CD4-positive, alpha-beta T cell treated with Interleukin-15 for 1 hour (primary cell): ENCODE measurements around the gene RANBP9.

Experiments used
- DNase-seq: peaks from one replicate; pipeline ENCODE4 v3.0.0-alpha.2; 2020

RANBP9 gene

DNA sequence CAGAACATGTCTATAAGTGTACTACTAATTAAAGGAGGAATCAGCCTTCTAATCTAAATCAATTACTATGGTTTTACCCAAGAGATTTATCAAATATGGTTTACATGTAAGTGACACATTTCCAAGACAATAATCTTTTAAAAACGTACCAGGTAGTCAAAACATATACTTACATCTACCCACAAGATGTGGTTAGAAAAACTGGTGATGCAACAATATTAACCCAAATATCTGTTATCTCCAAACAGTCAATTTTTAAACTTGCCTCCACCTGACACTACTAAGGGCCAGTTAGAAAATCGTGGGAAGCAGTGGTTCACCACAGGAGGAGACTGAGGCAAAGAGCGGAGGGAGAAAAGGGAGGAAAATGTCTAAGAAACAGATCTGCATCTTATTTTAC is 68.5 kb downstream of the RANBP9 start:
- no peak for DNase-seq

DNA sequence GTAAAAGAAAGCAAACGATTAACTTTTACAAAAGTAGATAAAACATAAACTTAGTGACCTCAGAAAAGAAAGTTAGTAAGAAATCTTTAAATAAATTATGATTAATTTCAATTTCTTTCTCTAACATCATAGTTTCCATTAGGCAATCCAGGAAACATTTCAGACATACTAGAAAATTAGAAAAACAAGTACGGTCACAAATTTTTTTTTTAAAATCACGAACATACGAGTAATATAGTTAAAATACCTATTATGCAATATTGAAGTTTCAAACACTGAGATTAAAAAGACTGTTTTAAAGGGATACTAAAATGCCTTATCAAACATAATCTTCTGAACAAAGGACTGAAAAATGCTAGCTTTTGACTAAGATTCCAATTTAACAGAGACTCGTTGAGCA is 70.3 kb downstream of the RANBP9 start:
- DNase-seq = no peak

DNA sequence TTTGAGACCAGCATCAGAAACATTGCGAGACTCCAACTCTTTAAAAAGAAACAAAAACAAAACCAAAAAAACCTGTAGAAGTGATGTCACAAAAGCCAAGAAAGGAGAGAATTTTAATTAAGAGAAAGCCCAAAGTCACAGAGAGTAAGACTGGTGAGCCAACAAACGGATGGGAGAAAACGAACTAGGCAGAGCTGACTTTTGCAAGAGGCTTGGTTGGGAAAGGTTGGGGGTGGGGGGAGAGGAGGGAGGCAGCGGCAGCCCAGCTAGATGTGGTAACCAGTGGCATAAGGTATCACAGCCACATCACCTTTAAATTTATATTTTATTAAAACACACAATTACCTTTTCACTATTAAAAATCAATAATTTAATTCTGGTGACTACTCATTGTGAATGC is 73.0 kb downstream of the RANBP9 start:
- DNase-seq = no peak

DNA sequence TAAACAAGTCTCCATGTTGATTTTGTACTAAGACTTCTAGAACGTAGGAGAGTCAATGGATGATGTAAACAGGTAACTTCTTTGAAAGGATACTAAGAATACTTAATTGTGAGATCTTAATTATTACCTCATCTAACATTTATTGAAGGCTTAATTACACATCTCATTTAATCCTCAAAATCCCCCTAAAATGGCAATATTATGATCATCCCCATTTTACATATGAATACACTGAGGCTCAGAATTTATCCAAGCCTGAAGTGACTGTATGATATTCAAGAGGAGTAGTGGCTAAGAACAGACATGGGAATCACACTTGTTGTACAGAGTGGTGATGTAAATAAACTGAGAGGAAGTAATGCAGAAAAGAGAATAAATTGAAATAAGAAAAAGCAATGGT is 73.6 kb downstream of the RANBP9 start:
- no peak for DNase-seq

DNA sequence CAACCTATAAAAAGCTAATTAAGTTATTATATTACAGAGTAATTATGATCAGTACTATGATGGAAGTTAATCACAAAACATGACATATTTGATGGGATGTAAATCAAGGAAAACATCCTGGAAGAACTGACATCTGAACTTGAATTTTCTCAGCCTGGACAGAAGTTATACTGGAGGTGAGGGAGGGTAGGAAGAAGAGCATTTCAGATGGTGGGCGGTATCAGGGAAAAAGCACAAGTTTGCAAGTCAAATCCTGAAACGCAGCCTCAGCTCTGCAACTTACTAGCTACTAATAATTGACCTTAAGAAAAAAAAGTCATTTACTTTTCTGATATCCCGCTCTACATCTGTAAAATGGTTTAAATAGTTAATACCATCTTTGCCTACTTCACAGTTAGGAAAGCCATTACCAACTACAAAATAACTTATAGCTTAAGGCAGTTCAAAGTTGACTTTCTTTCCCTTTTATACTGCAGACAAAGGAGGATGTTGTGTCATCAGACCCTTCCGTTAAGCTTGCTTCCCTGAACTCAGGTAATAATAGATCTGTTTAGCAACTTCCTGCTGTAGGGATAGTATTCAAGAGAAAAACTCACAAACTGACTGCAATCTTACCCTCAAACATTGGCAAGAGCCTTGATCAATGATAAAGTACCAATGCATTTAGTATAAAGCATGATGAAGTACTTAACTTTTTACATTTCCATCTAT is 75.5 kb downstream of the RANBP9 start:
- DNase-seq = no peak

DNA sequence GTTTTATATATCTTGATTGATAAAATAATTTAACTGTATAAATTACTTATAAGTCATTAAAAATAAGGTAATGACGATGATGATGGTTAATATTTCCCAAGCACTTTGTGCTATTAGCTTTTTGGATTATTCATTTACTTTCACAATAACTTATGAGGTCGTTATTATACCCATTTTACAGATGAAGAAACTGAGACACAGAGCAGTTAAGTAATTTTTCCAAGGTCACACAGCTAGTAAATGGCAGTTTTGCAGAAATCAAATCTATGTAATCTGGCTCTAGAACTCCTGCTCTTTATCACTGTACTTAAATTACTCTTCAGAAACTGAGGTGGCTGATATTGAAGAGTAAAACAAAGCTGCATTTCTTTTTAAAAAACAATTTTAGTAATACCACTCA is 78.3 kb downstream of the RANBP9 start:
- DNase-seq = no peak

DNA sequence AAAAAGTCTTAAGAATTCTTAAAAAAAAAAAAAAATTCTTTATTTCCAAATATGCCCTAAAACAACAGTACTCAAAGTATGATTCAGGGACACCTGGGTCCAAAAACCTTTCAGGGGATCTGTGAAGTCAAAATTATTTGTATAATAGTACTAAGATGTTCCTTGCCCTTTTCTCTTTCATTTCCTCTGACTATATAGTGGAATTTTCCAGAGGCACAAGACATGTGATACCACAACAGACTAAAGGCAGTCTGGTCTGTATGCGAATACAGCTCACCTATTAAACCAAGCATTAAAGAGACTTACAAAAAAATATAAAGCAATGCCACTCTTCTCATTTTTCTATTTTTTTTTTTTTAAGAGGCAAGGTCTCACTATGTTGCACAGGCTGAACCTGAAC is 81.1 kb downstream of the RANBP9 start:
- no peak for DNase-seq

DNA sequence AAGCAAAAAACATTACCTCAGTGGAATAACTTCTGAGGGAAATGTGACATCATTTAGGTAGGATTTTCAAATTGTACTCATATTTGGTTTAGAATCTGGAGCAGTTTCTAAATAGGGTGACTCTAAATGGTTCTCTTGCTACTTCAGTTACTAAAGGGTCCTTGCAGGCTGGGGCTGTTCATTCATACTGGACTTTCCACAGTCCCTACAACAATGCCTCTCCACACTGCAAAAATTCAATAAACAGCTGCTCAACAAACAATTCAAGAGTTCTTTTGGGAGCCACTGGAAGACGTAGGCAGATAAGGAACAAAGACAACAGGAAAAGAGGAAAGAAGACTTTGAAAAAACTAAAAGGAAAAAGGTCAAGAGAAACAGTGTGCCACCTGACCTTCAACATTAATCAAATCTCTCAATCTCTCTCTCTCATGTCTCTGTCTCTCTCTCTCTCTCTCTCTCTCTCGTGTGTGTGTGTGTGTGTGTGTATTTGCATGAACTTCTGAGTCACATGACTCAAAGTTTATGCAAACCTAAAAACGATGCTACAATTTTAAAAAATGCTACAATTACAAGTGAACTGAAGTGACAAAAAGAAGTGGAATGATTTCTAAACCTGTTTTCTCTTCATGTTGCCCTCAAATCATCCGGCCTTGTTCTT is 82.0 kb downstream of the RANBP9 start:
- no peak for DNase-seq

DNA sequence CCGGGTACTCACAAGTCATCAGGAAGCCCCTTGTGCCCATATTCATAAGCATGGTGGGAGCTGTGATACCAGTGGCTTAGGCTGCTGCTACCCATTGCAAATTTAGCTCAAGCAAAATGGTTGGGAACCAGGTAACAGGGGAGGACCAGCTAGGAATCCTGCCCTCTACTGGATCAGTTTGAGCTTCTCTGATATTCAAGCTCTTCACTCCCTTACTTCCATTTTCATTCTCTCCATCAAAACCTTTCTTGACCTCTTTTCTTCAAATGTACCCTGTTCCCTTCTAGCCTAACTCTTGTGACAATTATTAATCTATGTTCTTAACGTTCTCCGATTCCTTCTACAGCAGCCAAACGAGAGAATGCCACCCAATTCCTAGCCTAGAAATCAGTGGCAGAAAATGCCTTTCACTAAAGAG is 86.8 kb downstream of the RANBP9 start:
- DNase-seq = no peak

DNA sequence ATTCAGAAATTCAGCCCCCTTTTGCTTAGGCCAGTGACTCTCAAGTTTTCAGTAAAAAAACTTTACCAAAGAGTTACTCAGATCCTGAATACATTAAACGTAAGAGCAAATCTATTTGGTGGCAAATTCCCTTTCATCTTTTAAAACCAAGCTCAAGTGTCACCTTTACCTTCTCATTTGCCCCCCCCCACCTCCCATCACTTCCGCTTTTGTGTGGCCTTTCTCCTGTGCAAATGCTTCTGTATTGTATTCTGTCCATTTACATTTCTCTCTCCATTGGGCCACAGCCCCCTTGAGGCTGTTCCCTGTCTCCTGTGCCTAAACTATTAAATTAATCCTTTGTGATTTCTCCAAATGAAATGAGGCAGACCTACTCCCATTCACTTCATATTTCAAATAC is 94.6 kb downstream of the RANBP9 start:
- no peak for DNase-seq

DNA sequence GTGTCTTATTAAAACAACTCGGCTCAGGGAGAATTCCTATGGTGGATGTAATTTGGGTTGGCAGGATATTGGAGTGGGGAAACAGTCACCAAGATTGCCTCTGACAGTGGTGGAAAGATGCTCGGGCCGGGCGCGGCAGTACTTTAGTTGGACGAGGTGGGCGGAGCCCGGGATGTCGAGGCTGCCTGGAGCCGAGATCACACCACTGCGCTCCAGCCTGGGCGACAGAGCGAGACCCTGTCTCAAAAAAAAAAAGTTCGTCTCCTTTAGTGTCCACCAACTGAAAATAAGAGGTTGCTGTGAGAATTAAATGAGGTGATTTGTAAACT is 95.9 kb downstream of the RANBP9 start:
- no peak for DNase-seq

DNA sequence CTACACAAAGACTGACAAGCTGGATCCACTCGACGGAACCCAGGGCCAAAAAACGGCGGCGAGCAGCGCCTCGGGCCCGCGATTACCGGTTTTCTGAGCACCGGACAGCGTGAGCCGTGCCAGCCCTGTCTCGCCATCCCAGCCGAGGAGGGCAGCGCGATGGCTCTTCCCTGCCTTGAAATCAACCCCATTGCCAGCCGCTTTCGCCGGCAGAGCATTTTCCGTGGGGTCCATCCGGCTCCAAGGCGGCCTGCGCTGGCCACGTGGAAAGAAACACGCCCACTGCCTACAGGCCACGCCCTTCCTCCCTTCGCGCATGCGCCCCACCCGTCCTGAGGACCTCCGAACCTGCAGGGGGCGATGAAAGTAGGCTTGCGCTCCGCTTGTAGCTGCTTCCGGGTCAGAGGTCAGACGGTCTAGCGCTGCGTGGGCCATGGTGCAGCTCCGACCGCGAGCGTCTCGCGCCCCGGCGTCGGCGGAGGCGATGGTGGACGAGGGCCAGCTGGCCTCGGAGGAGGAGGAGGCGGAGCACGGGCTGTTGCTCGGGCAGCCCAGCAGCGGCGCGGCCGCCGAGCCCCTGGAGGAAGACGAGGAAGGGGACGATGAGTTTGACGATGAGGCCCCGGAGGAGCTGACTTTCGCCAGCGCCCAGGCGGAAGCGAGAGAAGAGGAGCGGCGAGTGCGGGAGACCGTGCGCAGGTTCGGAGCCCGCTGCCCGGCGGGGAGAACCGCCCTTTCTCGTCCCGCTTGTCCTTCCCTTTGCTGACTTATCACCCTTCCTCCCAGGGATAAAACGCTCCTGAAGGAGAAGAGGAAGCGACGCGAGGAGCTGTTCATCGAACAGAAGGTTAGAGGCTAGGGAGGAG is 96.5 kb downstream of the RANBP9 start, which contains the start of gene NOL7:
Gene NOL7 (plus strand): TSS at position 410 of the 866 bp plus-strand sequence. CDS start 24 bp downstream, at position 434.
- peak; percentile 97 for DNase-seq

DNA sequence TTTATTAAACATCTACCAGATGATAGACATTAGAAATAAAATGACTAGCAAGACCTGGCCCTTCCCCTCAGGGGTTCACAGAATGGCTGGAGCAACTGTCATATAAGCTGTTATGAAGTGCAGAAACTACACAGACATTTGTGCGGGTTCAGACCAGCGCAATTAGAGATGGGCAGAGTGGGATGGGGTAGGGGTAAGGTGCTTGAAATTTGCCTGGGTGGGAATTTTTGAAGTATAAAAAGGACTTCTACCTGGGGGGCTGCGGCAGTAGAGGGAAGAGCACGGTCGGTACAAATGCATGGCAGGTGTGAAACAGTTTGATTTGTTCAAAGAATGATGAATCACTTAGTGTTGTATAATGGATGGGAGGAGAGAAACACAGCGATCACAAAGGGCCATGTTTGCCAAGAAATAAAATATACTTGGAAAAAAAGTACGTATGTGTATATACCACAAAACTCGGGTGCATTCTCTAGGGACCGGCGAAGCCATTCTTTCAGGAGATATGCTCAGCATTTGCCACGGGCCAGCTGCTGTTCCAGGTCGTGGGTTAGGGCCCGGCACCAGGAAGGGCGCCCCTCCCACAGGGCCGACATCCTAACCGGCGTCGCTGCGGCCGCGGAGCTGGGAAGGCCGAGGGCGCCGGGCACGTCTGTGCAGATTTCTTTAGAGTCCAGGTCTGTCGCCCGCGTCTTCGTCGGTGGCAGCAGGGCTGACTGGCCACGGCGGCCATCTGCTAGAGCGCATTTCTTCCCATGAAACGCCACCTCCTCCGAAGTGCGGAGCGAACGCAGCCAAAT is 97.3 kb downstream of the RANBP9 start:
- no peak for DNase-seq

DNA sequence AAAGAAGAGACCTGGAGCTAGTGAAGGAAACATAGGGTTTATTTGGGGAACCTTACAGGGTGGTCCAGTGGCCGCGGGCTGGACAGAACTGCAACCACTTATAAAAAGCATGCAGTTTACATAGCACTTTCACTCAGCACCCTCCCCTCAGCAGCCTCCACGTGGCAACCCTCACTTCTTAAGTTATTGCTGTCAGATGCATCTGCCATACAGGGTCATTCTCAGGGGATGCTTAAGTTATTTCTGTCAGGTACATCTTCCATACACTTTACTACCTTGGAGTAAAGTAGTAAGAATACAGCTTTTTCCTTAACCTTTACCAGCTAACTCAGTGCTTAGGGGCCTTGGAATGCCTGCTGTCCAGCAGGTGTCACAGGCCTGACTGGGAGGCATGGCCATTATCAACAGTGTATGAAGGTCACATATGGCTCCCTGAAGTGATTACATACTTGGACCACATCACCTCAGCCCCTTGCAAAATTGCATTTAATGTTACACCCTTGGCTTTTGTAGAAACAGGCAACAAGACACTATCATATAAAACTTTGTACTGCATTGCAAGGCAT is 98.5 kb downstream of the RANBP9 start:
- DNase-seq = no peak

DNA sequence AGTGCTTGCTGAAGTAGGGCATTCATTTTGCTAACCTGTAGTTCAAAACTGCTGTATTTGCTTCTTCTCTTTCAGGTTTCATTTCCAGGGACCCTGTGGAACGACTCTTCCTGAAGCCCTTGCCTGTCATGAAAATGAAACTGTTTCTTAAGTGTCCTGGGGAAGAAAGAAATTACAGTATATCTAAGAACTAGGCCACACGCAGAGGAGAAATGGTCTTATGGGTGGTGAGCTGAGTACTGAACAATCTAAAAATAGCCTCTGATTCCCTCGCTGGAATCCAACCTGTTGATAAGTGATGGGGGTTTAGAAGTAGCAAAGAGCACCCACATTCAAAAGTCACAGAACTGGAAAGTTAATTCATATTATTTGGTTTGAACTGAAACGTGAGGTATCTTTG is 99.9 kb downstream of the RANBP9 start:
- DNase-seq = no peak

DNA sequence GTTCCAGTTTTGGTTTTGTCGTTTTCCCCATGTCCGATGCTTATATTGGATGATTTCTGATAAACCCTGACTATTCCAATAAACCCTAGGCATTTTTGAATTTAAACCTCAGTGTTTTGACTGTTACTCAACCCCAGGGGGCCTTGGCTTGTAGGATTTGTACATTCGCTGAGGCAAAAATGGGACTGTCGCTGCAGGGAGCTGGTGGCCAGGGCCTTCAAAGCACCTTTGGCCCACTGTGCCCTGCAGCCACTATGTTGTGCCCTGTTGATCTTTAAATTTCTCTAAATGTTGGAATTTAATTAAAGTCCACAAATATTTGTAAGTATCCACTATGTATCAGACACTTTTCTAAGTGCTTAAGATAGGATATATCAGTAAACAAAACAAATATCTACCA is 106.0 kb downstream of the RANBP9 start:
- no peak for DNase-seq

DNA sequence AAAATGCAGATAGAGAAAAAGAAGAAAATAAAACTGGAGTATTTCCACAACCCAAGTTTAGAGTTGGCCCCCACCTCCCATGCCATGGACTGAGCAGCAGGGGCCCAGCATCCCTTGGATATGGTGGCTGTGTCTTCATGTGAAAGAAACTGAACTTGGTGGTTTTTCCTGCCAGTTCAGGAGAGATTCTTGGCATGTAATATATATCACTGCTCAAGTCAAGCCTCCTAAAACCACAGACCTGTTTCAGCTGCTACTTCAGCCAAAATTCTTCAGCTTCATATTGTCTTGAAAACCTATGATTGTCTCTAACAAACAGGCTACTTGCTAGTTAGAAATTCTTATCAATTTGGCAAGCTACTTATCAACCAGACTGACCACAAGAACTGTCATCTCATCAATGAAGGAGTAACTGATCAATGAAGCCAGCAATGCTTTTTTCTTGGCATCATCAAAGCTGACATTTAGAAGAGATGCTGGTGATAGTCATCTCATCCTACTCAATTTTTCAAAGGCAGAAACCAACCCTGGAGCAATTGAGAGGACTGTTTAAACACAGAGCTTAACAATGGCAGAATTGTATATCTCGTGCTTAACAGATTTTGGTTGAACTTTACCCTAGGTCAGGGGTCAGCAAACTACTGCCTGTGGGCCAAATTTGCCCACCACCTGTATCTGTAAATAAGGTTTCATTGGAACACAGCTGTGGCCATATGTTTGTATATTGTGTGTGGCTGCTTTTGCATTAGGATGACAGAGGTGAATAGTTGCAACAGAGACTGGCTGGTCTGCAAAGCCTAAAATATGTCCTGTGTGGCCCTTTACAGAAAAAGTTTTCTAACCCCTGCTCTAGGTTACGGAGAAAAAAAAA is 106.9 kb downstream of the RANBP9 start:
- no peak for DNase-seq

DNA sequence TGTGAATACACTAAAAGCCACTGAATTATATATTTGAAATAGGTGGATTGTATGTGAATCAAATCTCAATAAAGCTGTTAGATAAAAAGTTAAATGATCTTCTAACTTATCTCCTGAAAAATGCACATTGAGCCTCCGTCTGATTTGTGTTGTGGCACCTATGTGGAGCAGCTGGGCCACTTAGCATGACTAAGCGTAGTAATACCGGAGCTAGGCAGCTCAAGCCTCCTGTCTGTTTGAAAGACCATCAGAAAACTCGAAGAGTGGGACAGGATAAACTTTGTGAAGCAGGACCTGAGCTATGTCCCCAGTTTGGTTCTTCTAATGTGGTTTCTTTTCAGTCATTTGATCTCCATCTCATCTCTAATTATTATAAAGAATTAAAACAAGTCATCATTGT is 107.5 kb downstream of the RANBP9 start:
- DNase-seq = no peak

DNA sequence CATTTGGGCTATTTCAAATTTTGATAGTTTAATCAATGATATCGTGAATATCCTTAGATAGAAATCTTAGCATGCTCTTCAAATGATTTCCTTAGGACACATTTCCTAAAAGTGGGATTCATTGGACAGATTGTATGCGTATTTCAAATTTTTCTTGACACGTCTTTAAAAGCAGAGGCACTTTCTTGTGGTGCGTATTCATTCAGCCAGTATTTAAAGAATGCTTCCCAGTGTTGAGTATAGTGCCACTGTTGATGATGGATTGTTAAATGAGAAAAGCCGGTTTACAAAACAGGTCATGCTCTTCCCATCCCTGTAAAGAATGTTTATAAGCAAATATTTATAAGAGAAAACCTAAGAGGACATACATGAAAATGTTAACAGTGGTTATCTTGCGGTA is 111.6 kb downstream of the RANBP9 start:
- no peak for DNase-seq

DNA sequence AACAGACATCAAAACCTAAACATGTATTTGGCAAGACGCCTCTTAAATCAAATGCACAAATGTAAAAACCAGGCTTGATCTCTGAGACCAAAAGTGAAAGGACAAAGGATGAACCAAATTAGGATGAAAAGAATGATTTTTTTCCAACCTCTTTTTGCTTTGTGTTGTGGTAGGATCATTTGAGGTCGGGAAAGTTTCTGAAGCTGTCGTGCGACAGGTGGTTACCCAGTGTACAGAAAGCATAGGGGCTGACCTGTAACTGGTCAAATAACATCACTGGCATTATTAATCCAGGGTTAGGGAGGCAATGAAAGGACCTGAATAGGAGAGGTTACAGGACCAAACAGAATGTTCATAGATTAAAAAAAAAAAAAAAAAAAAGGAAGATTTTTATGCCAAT is 114.6 kb downstream of the RANBP9 start:
- no peak for DNase-seq

DNA sequence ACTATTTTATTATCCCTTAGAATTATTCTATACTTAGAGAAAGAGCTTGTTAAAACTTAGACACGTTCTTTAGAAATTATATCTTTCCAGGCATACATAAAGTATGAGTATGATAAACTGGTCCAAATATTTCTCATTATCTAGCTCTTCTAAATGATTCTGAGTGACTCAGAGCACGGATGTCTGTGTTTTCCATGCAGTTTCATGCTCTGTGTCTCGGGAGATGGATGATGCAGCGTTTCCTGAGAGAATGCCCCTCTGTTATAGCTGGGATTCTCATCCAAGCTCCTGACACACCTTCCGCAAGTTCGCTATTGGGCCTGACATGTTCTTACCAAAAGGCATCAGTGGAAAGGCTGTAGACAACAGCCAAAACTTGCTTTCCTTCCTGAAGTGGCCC is 117.9 kb downstream of the RANBP9 start:
- no peak for DNase-seq

DNA sequence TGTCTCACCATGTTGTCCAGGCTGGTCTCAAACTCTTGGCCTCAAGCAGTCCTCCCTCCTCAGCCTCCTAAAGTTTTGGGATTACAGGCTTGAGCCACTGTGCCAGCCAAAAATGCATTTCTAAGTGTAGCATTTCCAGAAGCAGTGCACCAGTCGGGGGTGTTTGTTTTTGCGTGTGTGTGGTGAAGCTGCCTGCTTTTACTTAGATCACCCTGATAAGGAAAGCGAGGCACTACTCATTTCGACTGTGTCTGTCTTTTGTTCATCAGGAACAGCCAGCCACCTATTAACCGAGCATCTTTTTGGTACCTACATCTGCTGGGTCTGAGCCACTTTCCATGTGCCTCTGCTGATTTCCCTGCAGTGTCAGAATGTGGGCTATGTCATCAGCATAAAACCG is 118.5 kb downstream of the RANBP9 start:
- no peak for DNase-seq
